Measurements from ENCODE around the gene NSMF.

The NSMF gene

GRCh38 chr9:137504432-137504777 lies 45.3 kb upstream of the NSMF start:
- no peaks in the 10 kb centered on the region for H4K20me1 ChIP-seq (ENCODE audit: insufficient read depth)
- H3K27ac ChIP-seq, result no peak overlapping the region
- no peaks in the 10 kb centered on the region for H3K27me3 ChIP-seq (ENCODE audit: insufficient read depth, low read depth)
- no peak for TF ChIP-seq CTCF (conservative IDR thresholded peaks at IDR 0.05; ENCODE audit: low read depth, low read length)
- H2AFZ ChIP-seq (ENCODE audit: low read depth), result no peak overlapping the region
- no peaks in the 10 kb centered on the region for H3K79me2 ChIP-seq (ENCODE audit: insufficient read depth, low read depth)
- no peak overlapping the region for H3K4me3 ChIP-seq (IDR thresholded peaks at IDR 0.05; ENCODE audit: insufficient read depth, low read depth, low read length)
- no peak overlapping the region for H3K9ac ChIP-seq
- no peaks in the 10 kb centered on the region for H3K36me3 ChIP-seq (ENCODE audit: insufficient read depth)
- no peak overlapping the region for H3K4me2 ChIP-seq
- no peaks in the 10 kb centered on the region for H3K4me1 ChIP-seq (ENCODE audit: low read depth, poor library complexity, severe bottlenecking)

- H2AFZ ChIP-seq (ENCODE audit: low read depth), result no peak overlapping the region
- H3K36me3 ChIP-seq (ENCODE audit: insufficient read depth), result no peaks in the 10 kb centered on the region
- no peaks in the 10 kb centered on the region for H4K20me1 ChIP-seq (ENCODE audit: insufficient read depth)
- no peak overlapping the region for H3K9ac ChIP-seq
- H3K4me2 ChIP-seq, result no peak overlapping the region
- no peak overlapping the region for H3K4me3 ChIP-seq (IDR thresholded peaks at IDR 0.05; ENCODE audit: insufficient read depth, low read depth, low read length)
- TF ChIP-seq CTCF (conservative IDR thresholded peaks at IDR 0.05; ENCODE audit: low read depth, low read length), result no peak
- no peaks in the 10 kb centered on the region for H3K79me2 ChIP-seq (ENCODE audit: insufficient read depth, low read depth)
- H3K4me1 ChIP-seq (ENCODE audit: low read depth, poor library complexity, severe bottlenecking), result no peaks in the 10 kb centered on the region
- H3K27ac ChIP-seq, result no peak overlapping the region
- no peaks in the 10 kb centered on the region for H3K27me3 ChIP-seq (ENCODE audit: insufficient read depth, low read depth)
Measured at GRCh38 chr9:137502008-137502911, 43.1 kb upstream of the NSMF start.

DNA sequence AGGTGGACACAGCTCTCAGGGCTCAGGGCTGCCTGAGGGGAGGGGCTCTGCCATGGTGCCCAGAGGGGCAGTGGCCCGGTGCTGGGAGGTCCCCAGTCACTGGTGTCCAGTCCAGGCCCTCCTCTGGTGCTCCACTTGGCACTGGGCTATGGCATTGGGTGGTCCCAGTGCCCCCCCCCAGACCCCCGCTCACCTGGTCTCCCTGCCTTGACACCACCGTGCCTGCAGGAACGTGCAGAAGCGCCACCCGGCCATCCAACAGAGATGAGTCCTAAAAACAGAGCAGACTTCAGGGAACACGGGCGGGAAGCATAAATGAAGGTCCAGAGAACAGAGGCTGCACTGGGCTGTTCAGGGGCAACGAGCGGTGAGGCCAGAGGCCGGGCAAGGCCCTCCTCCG lies 42.3 kb upstream of the NSMF start:
- no peak for TF ChIP-seq CTCF (conservative IDR thresholded peaks at IDR 0.05; ENCODE audit: low read depth, low read length)
- Histone ChIP-seq H3K9ac (no peak overlapping the region), H3K4me1 (ENCODE audit: low read depth, poor library complexity, severe bottlenecking) (no peaks in the 10 kb centered on the region), H4K20me1 (ENCODE audit: insufficient read depth) (no peaks in the 10 kb centered on the region), H3K27ac (no peak overlapping the region), H3K4me3 (IDR thresholded peaks at IDR 0.05; ENCODE audit: insufficient read depth, low read depth, low read length) (no peak overlapping the region), H3K79me2 (ENCODE audit: insufficient read depth, low read depth) (no peaks in the 10 kb centered on the region), H3K36me3 (ENCODE audit: insufficient read depth) (no peaks in the 10 kb centered on the region), H2AFZ (ENCODE audit: low read depth) (no peak overlapping the region), H3K27me3 (ENCODE audit: insufficient read depth, low read depth) (no peaks in the 10 kb centered on the region), H3K4me2 (no peak overlapping the region)

- Histone ChIP-seq H3K79me2 (ENCODE audit: insufficient read depth, low read depth) (no peaks in the 10 kb centered on the region), H3K27me3 (ENCODE audit: insufficient read depth, low read depth) (no peaks in the 10 kb centered on the region), H3K36me3 (ENCODE audit: insufficient read depth) (no peaks in the 10 kb centered on the region), H3K27ac (no peak overlapping the region), H2AFZ (ENCODE audit: low read depth) (no peak overlapping the region), H3K4me3 (IDR thresholded peaks at IDR 0.05; ENCODE audit: insufficient read depth, low read depth, low read length) (no peak overlapping the region), H3K9ac (no peak overlapping the region), H3K4me2 (no peak overlapping the region), H4K20me1 (ENCODE audit: insufficient read depth) (no peaks in the 10 kb centered on the region), H3K4me1 (ENCODE audit: low read depth, poor library complexity, severe bottlenecking) (no peaks in the 10 kb centered on the region)
- no peak for TF ChIP-seq CTCF (conservative IDR thresholded peaks at IDR 0.05; ENCODE audit: low read depth, low read length)
Measured at GRCh38 chr9:137500666-137501397, 41.7 kb upstream of the NSMF start.

Measured in KMS-11 (cell line).